Peyer's patch (tissue), 4 donors: ENCODE data around the gene HEMK1. TPM values are rescaled to one million over a fixed set of nuclear protein-coding genes. Genes with fewer than 3 reads are reported as not detected.

Experiments
- DNase-seq, 3 donors: peaks; one replicate each; pipeline ENCODE4 v3.0.0-alpha.2; 2017 to 2019
- H3K27ac ChIP-seq, 4 donors: fragments of 200-600 bp; sonication (generic); one replicate each; pipeline ENCODE4 v1.5.1; 2016 to 2019
- H3K27me3 ChIP-seq, 2 donors: fragments of 200-600 bp; sonication (generic); one replicate each; pipeline ENCODE4 v1.5.1; 2019
- H3K36me3 ChIP-seq, 3 donors: fragments of 200-600 bp; sonication (generic); one replicate each; pipeline ENCODE4 v1.5.1; 2016 to 2019
- H3K4me1 ChIP-seq, 4 donors: fragments of 200-600 bp; sonication (generic); one replicate each; pipeline ENCODE4 v1.5.1; 2016 to 2019
- H3K4me3 ChIP-seq, 4 donors: fragments of 200-600 bp; sonication (generic); 1 replicate in 3 of 4; 2 replicates in 1 of 4; pipeline ENCODE4 v1.5.1; 2016 to 2019; ENCODE audit warnings: mild to moderate bottlenecking in 1 of 4
- H3K9me3 ChIP-seq, 4 donors: fragments of 200-600 bp; sonication (generic); one replicate each; pipeline ENCODE4 v1.5.1; 2016 to 2019; ENCODE audit warnings: mild to moderate bottlenecking in 1 of 4
- POLR2A ChIP-seq, 2 donors: fragments of 450-650 bp; IDR thresholded peaks; one replicate each; pipeline ENCODE4 v1.5.1; 2017; ENCODE audit warnings: antibody characterized with exemption in 2 of 2, mild to moderate bottlenecking in 2 of 2, moderate library complexity in 2 of 2
- total RNA-seq, 4 donors: library from RNA; depleted of rRNA; stranded (reverse); fragments of >200 nt; gene quantifications; one replicate each; pipeline ENCODE4 v1.1.0, GENCODE V29; 2016
- TF ChIP-seq, protein P1 (sequence below), 6 experiments: fragments of 450-650 bp in 4 of 6; fragments of 200-600 bp in 2 of 6; sonication (generic) in 1 of 6; IDR thresholded peaks; one replicate each; pipeline ENCODE4 v1.5.1; 2017 to 2019; ENCODE audit warnings: antibody characterized with exemption in 6 of 6, mild to moderate bottlenecking in 3 of 6, moderate library complexity in 1 of 6

Gene HEMK1
- total RNA-seq, 4 donors from 2014 or later = 8.6 to 15.3 (median 12.5) TPM

DNA sequence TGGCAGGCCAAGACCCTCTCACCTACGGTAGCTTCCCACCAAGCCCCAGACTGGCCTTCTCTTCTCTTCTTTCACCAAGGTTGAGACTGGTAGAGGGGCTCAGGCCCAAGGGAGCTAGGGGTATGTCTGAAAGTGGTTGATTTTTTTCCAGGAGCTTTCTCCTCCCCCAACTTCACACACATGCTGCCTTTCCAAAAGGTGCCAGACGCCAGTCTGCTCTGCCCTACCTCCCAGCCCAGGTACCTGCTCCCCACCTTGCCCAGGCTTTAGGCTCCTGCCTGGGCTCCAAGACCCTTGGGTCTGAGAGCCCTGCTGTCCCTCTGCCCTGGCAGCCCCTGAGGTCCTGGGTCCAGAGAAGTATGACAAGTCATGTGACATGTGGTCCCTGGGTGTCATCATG, 76.1 kb downstream of the HEMK1 start:
- no peaks in the 10 kb centered on the region for H3K4me1 ChIP-seq
- peaks cover 0 to 82% (median 0%) of the 10 kb centered on the region in 3 donors for H3K36me3 ChIP-seq
- no peak overlapping the region for H3K4me3 ChIP-seq
- H3K27ac ChIP-seq = no peak overlapping the region
- no peak for DNase-seq
- TF ChIP-seq POLR2A (IDR thresholded peaks at IDR 0.05) = no peak
- TF ChIP-seq, protein P1, sequence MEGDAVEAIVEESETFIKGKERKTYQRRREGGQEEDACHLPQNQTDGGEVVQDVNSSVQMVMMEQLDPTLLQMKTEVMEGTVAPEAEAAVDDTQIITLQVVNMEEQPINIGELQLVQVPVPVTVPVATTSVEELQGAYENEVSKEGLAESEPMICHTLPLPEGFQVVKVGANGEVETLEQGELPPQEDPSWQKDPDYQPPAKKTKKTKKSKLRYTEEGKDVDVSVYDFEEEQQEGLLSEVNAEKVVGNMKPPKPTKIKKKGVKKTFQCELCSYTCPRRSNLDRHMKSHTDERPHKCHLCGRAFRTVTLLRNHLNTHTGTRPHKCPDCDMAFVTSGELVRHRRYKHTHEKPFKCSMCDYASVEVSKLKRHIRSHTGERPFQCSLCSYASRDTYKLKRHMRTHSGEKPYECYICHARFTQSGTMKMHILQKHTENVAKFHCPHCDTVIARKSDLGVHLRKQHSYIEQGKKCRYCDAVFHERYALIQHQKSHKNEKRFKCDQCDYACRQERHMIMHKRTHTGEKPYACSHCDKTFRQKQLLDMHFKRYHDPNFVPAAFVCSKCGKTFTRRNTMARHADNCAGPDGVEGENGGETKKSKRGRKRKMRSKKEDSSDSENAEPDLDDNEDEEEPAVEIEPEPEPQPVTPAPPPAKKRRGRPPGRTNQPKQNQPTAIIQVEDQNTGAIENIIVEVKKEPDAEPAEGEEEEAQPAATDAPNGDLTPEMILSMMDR (IDR thresholded peaks at IDR 0.05) = no peak
- H3K9me3 ChIP-seq = no peaks in the 10 kb centered on the region
- no peaks in the 10 kb centered on the region for H3K27me3 ChIP-seq

Other genes starting within 250 kb of the HEMK1 start
- 10 to 100 TPM; 18.2 to 63.1 (median 39.9) TPM for gene HYAL2, start 246.8 kb upstream of the HEMK1 start, total RNA-seq
- gene TUSC2, start 241.3 kb upstream of the HEMK1 start, total RNA-seq = 10 to 100 TPM in 3 of 4 donors, 1 to 10 TPM in 1; 5.8 to 19.8 (median 17.5) TPM
- gene RASSF1, start 228.7 kb upstream of the HEMK1 start, total RNA-seq = 10 to 100 TPM; 27.6 to 80.0 (median 29.4) TPM
- gene ZMYND10, start 223.8 kb upstream of the HEMK1 start, total RNA-seq = under 1 TPM in 2 of 4 donors, not detected in 2; 0.27 to 0.38 TPM
- 10 to 100 TPM; 19.1 to 45.4 (median 28.3) TPM for gene NPRL2, start 218.7 kb upstream of the HEMK1 start, total RNA-seq
- gene CYB561D2, start 218.7 kb upstream of the HEMK1 start, total RNA-seq = 10 to 100 TPM; 22.3 to 69.5 (median 38.6) TPM
- 10 to 100 TPM; 14.0 to 75.5 (median 66.2) TPM for gene TMEM115, start 210.0 kb upstream of the HEMK1 start, total RNA-seq
- gene CACNA2D2, start 65.9 kb upstream of the HEMK1 start, total RNA-seq = 1 to 10 TPM in 3 of 4 donors, under 1 TPM in 1; 0.88 to 5.8 (median 1.2) TPM
- gene C3orf18, start 1.8 kb upstream of the HEMK1 start, total RNA-seq = 10 to 100 TPM in 1 of 4 donors, 1 to 10 TPM in 2, not detected in 1; 1.1 to 26.4 (median 3.2) TPM
- 10 to 100 TPM in 3 of 4 donors, 1 to 10 TPM in 1; 9.7 to 13.5 (median 10.9) TPM for gene CISH, start 42.3 kb downstream of the HEMK1 start, total RNA-seq
- gene MAPKAPK3, start 47.6 kb downstream of the HEMK1 start, total RNA-seq = 10 to 100 TPM; 25.6 to 44.0 (median 30.0) TPM
- under 1 TPM in 3 of 4 donors, not detected in 1; 0.28 to 0.83 (median 0.40) TPM for gene DOCK3, start 105.4 kb downstream of the HEMK1 start, total RNA-seq